Hepatocyte (in vitro differentiated cells): Measurements from ENCODE around the gene PAX5. TPM values are rescaled to one million over a fixed set of nuclear protein-coding genes. Genes with fewer than 3 reads are reported as not detected.

Experiments
- DNase-seq: peaks from one replicate; pipeline ENCODE4 v3.0.0-alpha.2; 2016; ENCODE audit warnings: low spot score
- H2AFZ ChIP-seq: fragments of 200-600 bp; sonication (generic); 2 replicates; pipeline ENCODE4 v1.6.0; 2016; ENCODE audit warnings: antibody characterized with exemption, mild to moderate bottlenecking
- H3K27ac ChIP-seq: fragments of 200-600 bp; sonication (generic); 2 replicates; pipeline ENCODE4 v1.5.1; 2016; ENCODE audit warnings: mild to moderate bottlenecking
- H3K27me3 ChIP-seq: fragments of 200-600 bp; sonication (generic); 2 replicates; pipeline ENCODE4 v1.6.1; 2016
- H3K36me3 ChIP-seq: fragments of 200-600 bp; sonication (generic); replicated peaks from 2 replicates; pipeline ENCODE4 v1.5.1; 2016; ENCODE audit warnings: low read depth; ENCODE audit not compliant: insufficient read depth
- H3K4me1 ChIP-seq: fragments of 200-600 bp; sonication (generic); 2 replicates; pipeline ENCODE4 v1.5.1; 2016; ENCODE audit warnings: mild to moderate bottlenecking, moderate library complexity; ENCODE audit not compliant: insufficient read depth
- H3K4me2 ChIP-seq: fragments of 200-600 bp; sonication (generic); 2 replicates; pipeline ENCODE4 v1.6.0; 2016
- H3K4me3 ChIP-seq: fragments of 200-600 bp; sonication (generic); 2 replicates; pipeline ENCODE4 v1.5.1; 2016; ENCODE audit warnings: mild to moderate bottlenecking
- H3K79me2 ChIP-seq: fragments of 200-600 bp; sonication (generic); 2 replicates; pipeline ENCODE4 v1.6.0; 2017; ENCODE audit warnings: mild to moderate bottlenecking
- H3K9me2 ChIP-seq: fragments of 200-600 bp; sonication (generic); replicated peaks from 2 replicates; pipeline ENCODE4 v1.6.0; 2017; ENCODE audit warnings: mild to moderate bottlenecking; ENCODE audit not compliant: insufficient read depth
- H3K9me3 ChIP-seq: fragments of 200-600 bp; sonication (generic); 2 replicates; pipeline ENCODE4 v1.5.1; 2016; ENCODE audit warnings: low read depth, mild to moderate bottlenecking
- H4K20me1 ChIP-seq: fragments of 200-600 bp; sonication (generic); 2 replicates; pipeline ENCODE4 v1.6.0; 2016; ENCODE audit warnings: mild to moderate bottlenecking; ENCODE audit not compliant: insufficient read depth, poor library complexity, severe bottlenecking
- CTCF ChIP-seq: fragments of 200-600 bp; sonication (generic); IDR thresholded peaks from 2 replicates; pipeline ENCODE4 v1.5.1; 2016; ENCODE audit warnings: antibody characterized with exemption, mild to moderate bottlenecking; ENCODE audit not compliant: poor library complexity
- EZH2 ChIP-seq: fragments of 200-600 bp; sonication (generic); IDR thresholded peaks from 2 replicates; pipeline ENCODE4 v1.6.1; 2016; ENCODE audit warnings: antibody characterized with exemption, mild to moderate bottlenecking, borderline replicate concordance
- EZH2phosphoT487 ChIP-seq: fragments of 200-600 bp; sonication (generic); IDR thresholded peaks from one replicate; pipeline ENCODE4 v1.6.1; 2018; ENCODE audit warnings: antibody characterized with exemption, mild to moderate bottlenecking, low read depth, moderate library complexity; ENCODE audit not compliant: unreplicated experiment, severe bottlenecking
- WGBS: methylation state at CpG from one replicate; pipeline ENCODE4 v1.1.6; 2016; ENCODE audit warnings: low lambda C conversion rate; ENCODE audit errors: missing lambda C conversion rate; 5-methylcytosine and 5-hydroxymethylcytosine counted together
- polyA plus RNA-seq: library from polyadenylated mRNA; unstranded; fragments of >200 nt; fragmentation: Nextera tagmentation; extraction: Ambion mirVana; gene quantifications from 2 replicates; pipeline ENCODE4 v1.2.1, GENCODE V29; 2016
- total RNA-seq: library from RNA; depleted of rRNA; stranded (reverse); fragments of >200 nt; gene quantifications from 2 replicates; pipeline ENCODE4 v1.2.3, GENCODE V29; 2014

The PAX5 gene
- total and polyA plus RNA-seq, 2 experiments from 2014 or later = not detected

- TF ChIP-seq CTCF (no peak), EZH2 (no peak), EZH2phosphoT487 (no peak)
- no peak overlapping the region for H3K27ac ChIP-seq
- no peaks in the 10 kb centered on the region for H3K4me1 ChIP-seq
- H4K20me1 ChIP-seq = no peaks in the 10 kb centered on the region
- 90% methylated on average over 18 of the region's 18 CpGs for WGBS
- H3K36me3 ChIP-seq = no peaks in the 10 kb centered on the region
- H3K9me3 ChIP-seq = no peaks in the 10 kb centered on the region
- H3K27me3 ChIP-seq = peaks cover 18% of the 10 kb centered on the region
- no peak for DNase-seq
- H2AFZ ChIP-seq = no peak overlapping the region
- no peak overlapping the region for H3K4me3 ChIP-seq
- no peak overlapping the region for H3K4me2 ChIP-seq
- H3K9me2 ChIP-seq = no peaks in the 10 kb centered on the region
- H3K79me2 ChIP-seq = no peaks in the 10 kb centered on the region
Observed at GRCh38 chr9:36898431-36899020, 135.5 kb downstream of the PAX5 start.

- DNase-seq = no peak
- WGBS = 51% methylated on average over 2 of the region's 2 CpGs
- no peak for TF ChIP-seq EZH2phosphoT487
- TF ChIP-seq EZH2 = no peak
- no peak for TF ChIP-seq CTCF
- Histone ChIP-seq H3K27me3 (peaks cover 18% of the 10 kb centered on the region), H3K27ac (no peak overlapping the region), H3K9me3 (no peaks in the 10 kb centered on the region), H3K36me3 (no peaks in the 10 kb centered on the region), H3K4me3 (no peak overlapping the region), H3K4me1 (no peaks in the 10 kb centered on the region), H2AFZ (no peak overlapping the region), H4K20me1 (no peaks in the 10 kb centered on the region), H3K4me2 (no peak overlapping the region), H3K79me2 (no peaks in the 10 kb centered on the region), H3K9me2 (no peaks in the 10 kb centered on the region)
Observed at GRCh38 chr9:36897478-36897877, 136.6 kb downstream of the PAX5 start.

- DNase-seq = no peak
- no peaks in the 10 kb centered on the region for H3K79me2 ChIP-seq
- no peaks in the 10 kb centered on the region for H4K20me1 ChIP-seq
- H3K27ac ChIP-seq = no peak overlapping the region
- H3K27me3 ChIP-seq = peaks cover 18% of the 10 kb centered on the region
- no peak for TF ChIP-seq EZH2
- TF ChIP-seq EZH2phosphoT487 = no peak
- TF ChIP-seq CTCF = no peak
- no peaks in the 10 kb centered on the region for H3K4me1 ChIP-seq
- H3K4me3 ChIP-seq = no peak overlapping the region
- WGBS = 64% methylated on average over 10 of the region's 10 CpGs
- H3K9me2 ChIP-seq = no peaks in the 10 kb centered on the region
- no peak overlapping the region for H2AFZ ChIP-seq
- no peaks in the 10 kb centered on the region for H3K36me3 ChIP-seq
- H3K4me2 ChIP-seq = no peak overlapping the region
- no peaks in the 10 kb centered on the region for H3K9me3 ChIP-seq
Observed at GRCh38 chr9:36897019-36897418, 137.0 kb downstream of the PAX5 start.
